SK-N-MC (cell line): ENCODE results near the gene GAGE12H.

ENCODE experiments used
- EZH2 ChIP-seq: fragments of 200-600 bp; sonication (generic); IDR thresholded peaks from one replicate; pipeline ENCODE4 v1.6.1; 2017; ENCODE audit warnings: antibody characterized with exemption
- FOXP2 ChIP-seq: optimal IDR thresholded peaks from 2 replicates; pipeline ENCODE3; 2011; ENCODE audit warnings: mild to moderate bottlenecking, moderate library complexity; ENCODE audit not compliant: insufficient read depth; ENCODE audit errors: extremely low read length, control extremely low read depth
- POLR2AphosphoS5 ChIP-seq: IDR thresholded peaks from 2 replicates; pipeline ENCODE4 v1.6.1; 2012; ENCODE audit warnings: mild to moderate bottlenecking, low read depth, low read length, borderline replicate concordance

- TF ChIP-seq POLR2AphosphoS5 (no peak), EZH2 (no peak), FOXP2 (no peak)
Observed at GRCh38 chrX:49610718-49611310, 31.1 kb downstream of the GAGE12H start.
